Stimulated activated CD4-positive, alpha-beta T cell treated with anti-CD3 and anti-CD28 coated beads, Interleukin-15, amount 100 ng/mL, for 48 hours (primary cell): ENCODE data around the gene SCN1A.

Experiments used
- DNase-seq, 2 donors: peaks; one replicate each; pipeline ENCODE4 v3.0.0-alpha.2; 2020; ENCODE audit warnings: low read depth in 2 of 2

SCN1A gene

DNA sequence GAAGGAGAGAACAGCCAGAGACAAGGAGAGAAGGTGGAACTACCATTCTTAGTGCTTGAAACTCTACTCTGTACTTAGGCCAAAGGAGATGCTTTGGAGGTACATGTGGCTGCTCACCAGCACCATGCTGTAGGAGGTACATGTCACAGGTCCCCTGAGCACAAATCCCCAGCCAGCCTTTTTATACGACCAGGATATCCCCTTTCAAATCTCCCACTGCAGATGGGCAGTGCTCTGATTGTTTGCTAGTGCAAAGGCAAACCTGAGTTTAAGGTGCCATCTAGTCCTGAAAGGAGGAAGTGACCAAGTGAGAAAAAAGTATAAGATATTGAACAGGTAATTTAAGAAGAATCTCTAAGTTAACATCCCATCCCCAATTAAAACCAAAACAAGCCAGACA lies 157.2 kb downstream of the SCN1A start:
- DNase-seq = no peak

DNA sequence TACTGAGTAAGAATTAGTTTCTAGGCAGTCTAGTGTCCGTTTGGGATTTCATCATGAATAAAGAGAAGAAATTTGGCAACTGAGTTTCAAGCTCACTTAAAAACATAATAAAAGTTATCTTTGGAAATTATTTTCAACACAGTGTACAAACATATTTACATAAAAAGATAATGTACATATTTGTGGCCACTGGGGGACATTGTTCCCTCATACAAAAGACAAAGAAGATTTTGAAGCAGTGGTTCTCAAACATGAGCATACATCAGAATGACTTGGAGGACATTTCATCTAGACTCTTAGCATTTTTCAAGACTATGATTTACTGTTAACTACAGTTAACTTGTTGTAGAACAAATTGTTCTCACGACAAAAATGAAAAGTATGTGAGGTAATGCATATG lies 158.6 kb downstream of the SCN1A start:
- no peak for DNase-seq

DNA sequence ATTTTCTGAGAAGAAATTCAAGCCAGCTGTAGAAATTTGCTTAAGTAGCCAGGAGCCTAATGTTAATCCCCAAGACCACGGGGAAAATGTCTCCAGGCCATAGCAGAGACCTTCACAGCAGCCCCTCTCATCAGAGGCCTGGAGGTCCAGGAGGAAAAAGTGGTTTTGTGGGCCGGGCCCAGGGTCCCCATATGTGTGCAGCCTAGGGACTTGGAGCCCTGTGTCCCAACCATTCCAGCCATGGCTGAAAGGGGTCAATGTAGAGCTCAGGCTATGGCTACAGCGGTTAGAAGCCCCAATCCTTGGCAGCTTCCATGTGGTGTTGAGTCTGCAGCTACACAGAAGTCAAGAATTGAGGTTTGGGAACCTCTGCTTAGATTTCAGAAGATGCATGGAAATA lies 160.1 kb downstream of the SCN1A start:
- no peak for DNase-seq

DNA sequence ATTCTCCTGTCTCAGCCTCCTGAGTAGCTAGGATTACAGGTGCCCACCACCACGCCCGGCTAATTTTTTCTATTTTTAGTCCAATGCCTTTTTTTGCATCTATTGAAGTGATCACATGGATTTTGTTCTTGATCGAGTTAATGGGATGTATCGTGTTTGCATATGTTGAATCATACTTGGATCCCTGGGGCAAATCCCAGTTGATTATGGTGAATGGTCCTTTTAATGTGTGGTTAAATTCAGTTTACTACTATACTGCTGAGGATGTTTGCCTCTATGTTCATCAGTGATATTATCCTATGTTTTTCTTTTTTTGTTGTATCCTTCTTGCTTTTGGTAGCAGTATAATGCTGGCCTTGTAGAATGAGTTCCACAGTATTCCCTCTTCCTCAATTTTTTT lies 166.0 kb downstream of the SCN1A start:
- DNase-seq = no peak

DNA sequence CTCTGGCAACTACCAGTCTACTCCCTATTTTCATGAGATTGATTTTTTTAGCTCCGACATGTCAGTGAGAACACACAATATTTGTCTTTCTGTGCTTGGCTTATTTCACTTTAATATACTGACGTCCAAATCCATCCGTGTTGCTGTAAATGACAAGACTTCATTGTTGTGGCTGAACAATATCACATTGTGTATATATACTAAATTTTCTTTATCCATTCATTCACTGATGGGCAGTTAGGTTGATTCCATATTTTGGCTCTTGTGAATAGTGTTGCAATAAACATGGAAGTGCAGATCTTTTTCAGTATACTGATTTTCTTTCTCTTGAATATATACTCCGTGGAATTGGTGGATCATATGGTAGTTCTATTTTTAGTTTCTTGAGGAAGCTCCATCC lies 168.4 kb downstream of the SCN1A start:
- DNase-seq = no peak

DNA sequence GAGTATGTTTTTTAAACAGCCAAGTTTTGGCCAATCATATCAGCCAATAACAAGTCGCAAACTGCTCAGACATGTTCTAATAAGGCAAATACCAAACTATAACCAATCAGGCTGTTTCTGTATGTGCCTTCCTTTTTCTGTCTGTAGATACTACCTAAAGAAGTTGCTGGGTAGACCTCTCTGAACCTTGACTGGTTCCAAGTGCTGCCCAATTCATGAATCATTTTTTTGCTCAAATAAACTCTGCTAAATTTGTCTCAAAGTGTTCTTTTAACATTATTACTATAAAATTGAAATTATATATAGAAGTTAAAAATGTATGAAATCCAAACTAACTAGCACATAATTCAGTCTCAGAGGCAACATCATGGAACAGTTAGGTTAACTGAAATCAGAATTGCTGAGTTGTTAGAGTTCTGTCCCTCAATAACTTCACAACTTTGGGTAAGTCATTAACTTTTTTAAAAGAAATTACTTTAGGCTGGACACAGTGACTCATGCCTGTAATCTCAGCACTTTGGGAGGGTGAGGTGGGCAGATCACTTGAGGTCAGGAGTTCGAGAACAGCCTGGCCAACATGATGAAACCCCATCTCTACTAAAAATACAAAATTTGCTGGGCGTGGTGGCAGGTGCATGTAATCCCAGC lies 169.4 kb downstream of the SCN1A start:
- DNase-seq = no peak

DNA sequence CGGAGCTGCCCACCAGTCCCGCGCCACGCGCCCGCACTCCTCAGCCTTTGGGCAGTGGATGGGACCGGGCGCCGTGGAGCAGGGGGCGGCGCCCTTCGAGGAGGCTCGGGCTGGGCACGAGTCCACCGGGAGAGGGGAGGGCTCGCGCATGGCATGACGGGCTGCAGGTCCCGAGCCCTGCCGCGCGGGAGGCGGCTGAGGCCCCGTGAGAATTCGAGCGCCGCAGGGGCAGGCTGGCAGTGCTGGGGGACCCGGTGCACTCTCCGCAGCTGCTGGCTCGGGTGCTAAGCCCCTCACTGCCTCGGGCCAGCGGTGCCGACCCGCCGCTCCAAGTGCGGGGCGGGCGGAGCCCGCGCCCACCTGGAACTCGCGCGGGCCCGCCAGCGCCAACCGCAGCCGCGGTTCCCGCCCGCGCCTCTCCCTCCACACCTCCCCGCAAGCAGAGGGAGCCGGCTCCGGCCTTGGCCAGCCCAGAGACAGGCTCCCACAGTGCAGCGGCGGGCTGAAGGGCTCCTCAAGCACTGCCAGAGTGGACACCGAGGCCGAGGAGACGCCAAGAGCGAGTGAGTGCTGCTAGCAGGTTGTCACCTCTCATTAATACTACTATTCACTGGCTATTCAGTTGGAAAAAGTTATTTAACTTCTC lies 170.7 kb downstream of the SCN1A start:
- no peak for DNase-seq

DNA sequence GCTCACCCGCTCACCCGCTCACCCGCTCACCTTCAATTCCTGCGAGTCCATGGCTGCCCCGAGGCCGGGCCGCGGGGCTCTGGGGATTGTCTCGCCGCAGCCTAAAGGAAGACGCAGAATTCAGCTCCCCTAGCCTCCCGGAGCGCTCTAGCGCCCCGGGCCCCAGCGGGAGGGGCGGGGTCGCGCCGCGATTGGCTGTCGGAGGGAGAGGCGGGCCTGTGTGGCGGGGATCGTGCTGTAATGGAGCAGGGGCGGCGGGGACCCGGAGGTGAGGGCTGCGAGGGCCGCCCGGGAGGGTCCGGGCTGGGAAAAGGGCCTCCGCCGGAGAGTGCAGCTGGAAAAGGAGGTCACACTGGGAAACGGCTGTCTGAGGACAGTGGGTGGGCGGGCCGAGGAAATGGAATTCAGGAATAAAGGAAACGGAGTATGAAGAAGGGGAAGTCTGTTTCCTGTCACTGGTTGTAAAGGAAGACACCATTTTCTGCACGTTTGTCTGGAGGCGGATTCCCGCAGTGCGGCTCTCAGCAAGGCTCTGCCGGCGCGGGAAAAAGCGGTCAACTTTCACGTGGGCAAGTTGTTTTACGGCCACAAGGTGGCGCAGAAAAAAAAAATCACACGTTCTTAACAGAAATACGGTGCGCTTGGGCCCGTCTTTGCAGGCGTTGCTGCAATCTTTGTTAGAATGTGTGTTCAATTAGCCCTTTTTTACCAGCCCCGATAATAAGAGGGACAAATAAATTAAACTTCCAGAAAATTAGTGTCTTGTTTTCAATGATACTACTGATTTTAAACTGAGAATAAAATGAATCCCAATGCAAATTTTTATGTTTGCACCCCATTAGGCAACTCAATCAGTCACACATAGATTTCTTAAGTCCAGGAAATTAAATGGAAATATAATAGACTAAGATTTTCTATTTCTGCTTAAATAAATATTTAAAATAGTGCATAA lies 173.9 kb downstream of the SCN1A start, which contains the start of gene TTC21B:
TTC21B (minus strand) TSS at position 122 of the 952 bp plus-strand sequence; CDS start at position 51, 71 bp downstream.
- peak; percentile 85 to 92 for DNase-seq

DNA sequence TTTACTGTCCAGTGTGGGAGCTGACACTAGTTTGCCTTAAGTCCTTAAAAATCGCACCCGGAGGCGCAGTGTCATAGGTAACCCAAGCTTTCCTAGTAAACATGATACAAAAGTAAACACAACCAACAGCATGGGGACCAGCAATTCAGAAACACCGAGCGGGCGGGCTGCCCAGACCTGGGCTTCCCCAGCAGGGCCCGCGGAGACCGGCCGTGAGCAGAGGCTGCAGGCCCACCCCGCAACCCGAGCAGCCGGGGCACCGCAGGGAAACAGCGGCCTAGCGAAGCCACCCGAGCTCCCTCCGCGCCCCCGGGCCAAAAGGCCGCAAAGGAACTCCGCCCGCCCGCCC lies 174.5 kb downstream of the SCN1A start:
- DNase-seq = no peak

DNA sequence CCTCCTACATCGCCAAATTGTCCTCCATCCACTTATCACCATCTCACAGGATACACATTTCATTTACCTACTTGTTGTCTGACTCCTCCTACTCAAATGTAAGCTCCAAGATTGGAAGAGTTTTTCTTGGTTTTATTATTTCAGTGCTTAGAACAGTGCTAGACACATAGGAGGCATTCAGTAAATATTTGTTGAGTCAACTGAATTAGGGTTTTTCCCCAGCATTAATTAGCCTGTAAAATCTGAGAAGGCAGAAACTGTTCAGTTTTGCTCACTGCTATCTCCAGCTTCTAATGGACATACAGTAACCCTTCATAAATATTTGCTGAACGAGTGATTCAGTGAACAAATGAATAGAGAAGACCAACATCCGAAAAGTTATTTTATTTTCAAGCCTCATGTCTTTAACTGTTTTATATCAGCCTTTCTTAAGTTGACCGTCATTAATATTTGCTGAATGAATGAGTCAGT lies 175.0 kb downstream of the SCN1A start:
- no peak for DNase-seq

DNA sequence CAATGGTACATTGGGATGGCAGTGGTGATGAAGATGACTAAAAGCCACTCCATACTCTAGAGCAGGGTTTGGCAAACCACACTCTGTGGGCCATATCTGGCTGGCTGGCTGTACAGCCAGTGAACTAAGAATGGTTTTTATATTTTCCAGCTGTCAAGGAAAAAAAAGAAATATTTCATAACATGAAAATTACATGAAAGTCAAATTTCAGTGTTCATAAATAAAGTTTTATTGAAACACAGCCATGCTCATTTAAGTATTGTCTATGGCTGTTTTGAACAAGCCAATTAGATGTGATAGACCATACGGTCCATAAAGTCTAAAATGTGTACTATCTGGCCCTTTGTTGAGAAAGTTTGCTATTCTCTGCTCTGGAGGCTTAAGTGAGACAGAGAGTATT lies 175.7 kb downstream of the SCN1A start:
- no peak for DNase-seq

DNA sequence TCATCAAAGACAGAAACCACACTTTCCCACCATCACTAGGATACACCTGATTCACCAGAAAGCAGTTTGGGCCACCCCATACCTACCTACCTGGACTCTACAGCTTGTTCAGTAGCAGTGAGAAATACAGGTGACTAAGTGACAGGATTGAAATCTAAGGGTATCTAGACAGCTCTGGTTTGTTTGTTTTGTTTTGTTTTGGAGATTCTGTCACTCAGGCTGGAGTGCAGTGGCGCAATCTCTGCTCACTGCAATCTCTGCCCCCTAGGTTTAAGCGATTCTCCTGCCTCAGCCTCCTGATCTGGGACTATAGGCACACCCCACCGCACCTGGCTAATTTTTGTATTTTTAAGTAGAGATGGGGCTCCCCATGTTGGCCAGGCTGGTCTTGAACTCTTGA lies 177.4 kb downstream of the SCN1A start:
- DNase-seq = no peak

DNA sequence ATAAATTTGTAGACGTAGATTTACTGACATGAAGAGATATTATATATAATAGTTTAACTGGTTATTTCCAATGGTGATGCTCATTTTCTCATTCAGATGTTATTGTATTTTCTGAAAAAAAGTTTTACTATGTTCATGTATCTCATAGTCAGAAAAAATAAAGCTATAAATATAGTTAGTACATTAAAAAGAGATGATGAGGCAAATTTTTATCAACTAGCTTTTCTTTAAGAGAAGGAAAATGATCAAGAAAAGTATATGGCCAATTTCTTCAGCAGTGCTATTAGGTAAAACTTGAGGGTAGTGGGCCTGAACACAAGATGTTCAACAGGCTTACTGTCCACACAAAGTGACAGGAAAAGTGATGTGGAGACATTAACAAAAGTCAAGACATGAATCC lies 186.0 kb downstream of the SCN1A start:
- DNase-seq = no peak

DNA sequence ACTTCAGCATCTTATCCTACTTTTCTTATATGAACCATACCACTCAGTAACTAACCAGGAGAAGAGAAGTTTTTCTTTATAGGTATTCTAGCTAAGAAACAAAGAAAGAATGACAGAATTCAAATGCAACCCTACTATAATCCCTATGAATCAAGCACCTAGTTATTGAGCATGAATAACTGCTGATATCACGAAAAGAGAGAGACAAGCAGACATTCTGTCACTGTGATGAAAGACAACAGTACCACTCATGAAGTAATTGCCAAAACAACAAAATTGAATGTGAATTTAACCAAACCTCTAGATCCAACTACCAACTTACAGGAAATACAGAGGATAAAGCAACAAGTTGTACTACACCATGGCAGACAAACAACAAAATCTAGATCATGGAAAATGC lies 189.6 kb downstream of the SCN1A start:
- no peak for DNase-seq
